Caco-2 (cell line): Measurements from ENCODE around the gene SMARCA5. TPM values are rescaled to one million over a fixed set of nuclear protein-coding genes. Genes with fewer than 3 reads are reported as not detected.

ENCODE experiments used
- BruUV-seq: library from RNA; stranded (reverse); fragments of 400-500 nt; replicated peaks from 2 replicates; lab custom pipeline; 2021; lab: Mats Ljungman, UMichigan
- CTCF ChIA-PET: fragments of 300-600 bp; sonication (Branson Sonifier 250); formaldehyde crosslinking; loops from one replicate; lab custom pipeline; 2022; ENCODE audit warnings: antibody characterized with exemption; lab: Charles Lee
- POLR2A ChIA-PET: fragments of 300-600 bp; sonication (Branson Sonifier 250); formaldehyde crosslinking; loops from one replicate; lab custom pipeline; 2022; ENCODE audit warnings: antibody characterized with exemption; lab: Charles Lee
- DNase-seq, 2 experiments: peaks; one replicate each; pipeline versions ENCODE4 v3.0.0 to v3.0.0-alpha.2; 2020 to 2022
- H3K27me3 ChIP-seq: replicated peaks from 2 replicates; pipeline ENCODE4 v1.6.0; 2011; ENCODE audit warnings: low read length; ENCODE audit not compliant: control insufficient read depth, insufficient read depth
- H3K36me3 ChIP-seq: 2 replicates; pipeline ENCODE4 v1.5.1; 2011; ENCODE audit warnings: low read length; ENCODE audit not compliant: control insufficient read depth, insufficient read depth
- H3K4me1 ChIP-seq: fragments of 250-450 bp; sonication (Bioruptor Pico); 2 replicates; pipeline ENCODE4 v1.5.1; 2020; ENCODE audit warnings: mild to moderate bottlenecking
- H3K4me3 ChIP-seq: 2 replicates; pipeline ENCODE4 v1.5.1; 2011; ENCODE audit warnings: low read depth, mild to moderate bottlenecking, control low read depth, low read length
- H3K9me3 ChIP-seq: fragments of 250-450 bp; sonication (Bioruptor Pico); 2 replicates; pipeline ENCODE4 v1.5.1; 2020; ENCODE audit warnings: mild to moderate bottlenecking, moderate library complexity
- H3K27ac Mint-ChIP-seq: one replicate; pipeline ENCODE4 v1.8.0; 2022; ENCODE audit warnings: mixed read lengths; ENCODE audit not compliant: unreplicated experiment
- H3K27me3 Mint-ChIP-seq: one replicate; pipeline ENCODE4 v1.8.0; 2022; ENCODE audit warnings: mixed read lengths; ENCODE audit not compliant: insufficient read depth, unreplicated experiment
- H3K36me3 Mint-ChIP-seq: one replicate; pipeline ENCODE4 v1.8.0; 2022; ENCODE audit warnings: mild to moderate bottlenecking, mixed read lengths; ENCODE audit not compliant: insufficient read depth, unreplicated experiment
- H3K4me1 Mint-ChIP-seq: one replicate; pipeline ENCODE4 v1.8.0; 2022; ENCODE audit warnings: low read depth, mixed read lengths; ENCODE audit not compliant: unreplicated experiment
- H3K4me3 Mint-ChIP-seq: one replicate; pipeline ENCODE4 v1.8.0; 2022; ENCODE audit warnings: mild to moderate bottlenecking, moderate library complexity, mixed read lengths; ENCODE audit not compliant: unreplicated experiment
- H3K9me3 Mint-ChIP-seq: one replicate; pipeline ENCODE4 v1.8.0; 2022; ENCODE audit warnings: mixed read lengths; ENCODE audit not compliant: unreplicated experiment
- CTCF ChIP-seq, 2 experiments: fragments of 200-600 bp in 1 of 2; IDR thresholded peaks; 1 replicate in 1 of 2; 2 replicates in 1 of 2; pipeline versions ENCODE4 v1.5.1 to v1.8.0; 2011 to 2022; ENCODE audit warnings: antibody characterized with exemption in 1 of 2, control low read depth in 1 of 2, inconsistent platforms in 1 of 2, low read depth in 1 of 2, low read length in 1 of 2, mild to moderate bottlenecking in 1 of 2, moderate library complexity in 1 of 2; ENCODE audit not compliant: insufficient read depth in 1 of 2, severe bottlenecking in 1 of 2, unreplicated experiment in 1 of 2
- intact Hi-C: fragments of 100-400 bp; cut with micrococcal nuclease; formaldehyde crosslinking; loops from one replicate; pipeline ENCODE4 v1.10.0; 2022; ENCODE audit not compliant: unreplicated experiment
- total RNA-seq: library from RNA; stranded (reverse); gene quantifications from 2 replicates; pipeline ENCODE4 v1.2.3, GENCODE V29; 2022

The SMARCA5 gene
- total RNA-seq, 1 experiment from 2014 or later: 64.8 TPM

- H3K4me3 Mint-ChIP-seq: no peak overlapping the region
- H3K36me3 Mint-ChIP-seq: peaks cover 14% of the 10 kb centered on the region
- no peaks in the 10 kb centered on the region for H3K9me3 Mint-ChIP-seq
- ChIA-PET CTCF (interaction anchor here (0.5 to 1.9 kb wide), 5 partner anchors 23 to 1765 kb away, joined by 3 to 19 read pairs (median 4); no protein-coding TSS in a partner anchor), POLR2A (no interaction called here)
- intact Hi-C loops: loop anchor here (2.0 to 5.0 kb wide), 2 partner anchors 144 to 585 kb away; partner anchors contain the start of gene FREM3
- no TSS peak for BruUV-seq
- DNase-seq: no peak
- no peaks in the 10 kb centered on the region for H3K4me1 ChIP-seq
- H3K36me3 ChIP-seq: no peaks in the 10 kb centered on the region
- TF ChIP-seq CTCF (IDR thresholded peaks at IDR 0.05; ENCODE audit: insufficient read depth in 1 of 2, low read depth in 1 of 2, low read length in 1 of 2, severe bottlenecking in 1 of 2, unreplicated experiment in 1 of 2): no peak
- no peaks in the 10 kb centered on the region for H3K27me3 ChIP-seq
- H3K4me3 ChIP-seq: no peak overlapping the region
- no peaks in the 10 kb centered on the region for H3K4me1 Mint-ChIP-seq
- no peaks in the 10 kb centered on the region for H3K27me3 Mint-ChIP-seq
- H3K9me3 ChIP-seq: no peaks in the 10 kb centered on the region
- H3K27ac Mint-ChIP-seq: no peak overlapping the region
These were observed 44.8 kb downstream of the SMARCA5 start for GRCh38 chr4:143558286-143558685.

DNA sequence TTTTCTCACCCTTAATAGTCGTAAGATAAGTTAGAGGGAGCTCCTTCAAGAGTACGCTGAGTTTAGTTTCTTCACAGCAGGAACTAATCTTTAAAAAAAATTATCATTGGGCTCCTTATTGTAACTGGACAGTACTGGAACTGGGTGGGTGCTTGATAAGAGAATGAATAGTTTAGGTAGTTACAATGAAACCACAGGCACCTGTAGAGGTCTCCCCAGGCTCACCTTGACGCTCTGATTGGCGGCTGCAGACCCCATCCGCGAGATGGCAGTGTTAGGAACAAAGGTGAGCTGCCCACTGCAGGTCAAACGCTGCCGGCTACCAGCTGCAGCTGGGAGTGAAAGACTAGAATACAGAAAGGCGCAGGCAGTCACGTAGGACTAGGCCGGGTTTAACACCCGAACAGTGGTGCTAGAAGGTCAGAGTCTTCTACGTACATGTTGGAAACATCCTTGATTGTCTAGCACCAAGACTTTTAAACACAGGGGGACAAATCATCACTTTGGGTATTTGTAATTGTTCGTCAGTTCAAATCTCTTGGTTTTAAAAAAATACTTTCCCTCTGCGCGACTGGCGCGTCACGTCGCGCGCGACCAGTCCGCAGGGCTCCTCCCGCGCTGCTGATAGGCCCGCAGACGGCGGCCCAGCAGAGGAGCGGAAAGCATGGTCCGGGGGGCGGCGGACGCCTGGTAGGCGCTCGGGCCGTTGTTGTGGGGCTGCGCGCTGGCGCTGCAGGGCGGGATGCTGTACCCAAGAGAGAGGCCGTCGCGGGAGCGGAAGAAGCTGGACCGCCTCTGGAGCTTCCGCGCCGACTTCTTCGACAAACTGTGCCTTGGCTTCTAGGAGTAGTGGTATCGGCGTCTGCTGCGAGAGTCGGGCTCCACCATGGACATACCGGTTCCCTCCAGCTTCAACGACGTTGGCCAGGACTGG, 45.6 kb downstream of the SMARCA5 start:
- Mint-ChIP-seq H3K9me3 (no peaks in the 10 kb centered on the region), H3K4me1 (no peaks in the 10 kb centered on the region), H3K36me3 (peaks cover 14% of the 10 kb centered on the region), H3K27ac (peak overlapping the region; percentile 90), H3K4me3 (peak overlapping the region; percentile 81), H3K27me3 (no peaks in the 10 kb centered on the region)
- Histone ChIP-seq H3K27me3 (no peaks in the 10 kb centered on the region), H3K9me3 (no peaks in the 10 kb centered on the region), H3K36me3 (no peaks in the 10 kb centered on the region), H3K4me1 (no peaks in the 10 kb centered on the region), H3K4me3 (peak overlapping the region; percentile 39)
- intact Hi-C loops: loop anchor here (1.0 to 5.0 kb wide), 6 partner anchors 22 to 584 kb away; partner anchors contain the start of genes FREM3 and SMARCA5
- POLR2A ChIA-PET: no interaction called here
- no TSS peak for BruUV-seq
- TF ChIP-seq CTCF (IDR thresholded peaks at IDR 0.05; ENCODE audit: insufficient read depth in 1 of 2, low read depth in 1 of 2, low read length in 1 of 2, severe bottlenecking in 1 of 2, unreplicated experiment in 1 of 2): peak; percentile 60 to 94
- DNase-seq: peak; percentile 91 to 92
- CTCF ChIA-PET: interaction anchor here (0.5 to 1.9 kb wide), 15 partner anchors 9 to 457 kb away, joined by 3 to 19 read pairs (median 3); no protein-coding TSS in a partner anchor

- CTCF ChIA-PET: interaction anchor here (1.1 to 1.9 kb wide), 4 partner anchors 12 to 139 kb away, joined by 3 to 19 read pairs (median 4); no protein-coding TSS in a partner anchor
- H3K36me3 ChIP-seq: no peaks in the 10 kb centered on the region
- Mint-ChIP-seq H3K36me3 (peaks cover 9% of the 10 kb centered on the region), H3K27me3 (no peaks in the 10 kb centered on the region), H3K9me3 (no peaks in the 10 kb centered on the region), H3K4me3 (peak overlapping the region; percentile 81), H3K27ac (peak overlapping the region; percentile 90), H3K4me1 (no peaks in the 10 kb centered on the region)
- TF ChIP-seq CTCF (IDR thresholded peaks at IDR 0.05; ENCODE audit: insufficient read depth in 1 of 2, low read depth in 1 of 2, low read length in 1 of 2, severe bottlenecking in 1 of 2, unreplicated experiment in 1 of 2): no peak
- peak overlapping the region; percentile 39 for H3K4me3 ChIP-seq
- no peaks in the 10 kb centered on the region for H3K4me1 ChIP-seq
- POLR2A ChIA-PET: no interaction called here
- intact Hi-C loops: loop anchor here (1.0 to 5.0 kb wide), 6 partner anchors 22 to 583 kb away; partner anchors contain the start of genes FREM3 and SMARCA5
- no TSS peak for BruUV-seq
- H3K27me3 ChIP-seq: no peaks in the 10 kb centered on the region
- DNase-seq: peak in 1 of 2 experiments; percentile 18
- no peaks in the 10 kb centered on the region for H3K9me3 ChIP-seq
These were observed 46.2 kb downstream of the SMARCA5 start for GRCh38 chr4:143559757-143560147.
